OCI-LY1 (cell line): ENCODE data around the gene SNTG2.

Experiments used
- CTCF ChIP-seq: fragments of 200-600 bp; sonication (generic), shearing (Covaris generic); IDR thresholded peaks from 2 replicates; pipeline ENCODE4 v1.5.1; 2017; ENCODE audit warnings: mild to moderate bottlenecking, antibody characterized with exemption, low read length, moderate library complexity, mixed read lengths
- EZH2 ChIP-seq: fragments of 200-600 bp; sonication (generic), shearing (Covaris generic); IDR thresholded peaks from 2 replicates; pipeline ENCODE4 v1.8.0; 2017; ENCODE audit warnings: borderline replicate concordance, mixed run types, mild to moderate bottlenecking, antibody characterized with exemption, low read length, moderate library complexity, mixed read lengths

DNA sequence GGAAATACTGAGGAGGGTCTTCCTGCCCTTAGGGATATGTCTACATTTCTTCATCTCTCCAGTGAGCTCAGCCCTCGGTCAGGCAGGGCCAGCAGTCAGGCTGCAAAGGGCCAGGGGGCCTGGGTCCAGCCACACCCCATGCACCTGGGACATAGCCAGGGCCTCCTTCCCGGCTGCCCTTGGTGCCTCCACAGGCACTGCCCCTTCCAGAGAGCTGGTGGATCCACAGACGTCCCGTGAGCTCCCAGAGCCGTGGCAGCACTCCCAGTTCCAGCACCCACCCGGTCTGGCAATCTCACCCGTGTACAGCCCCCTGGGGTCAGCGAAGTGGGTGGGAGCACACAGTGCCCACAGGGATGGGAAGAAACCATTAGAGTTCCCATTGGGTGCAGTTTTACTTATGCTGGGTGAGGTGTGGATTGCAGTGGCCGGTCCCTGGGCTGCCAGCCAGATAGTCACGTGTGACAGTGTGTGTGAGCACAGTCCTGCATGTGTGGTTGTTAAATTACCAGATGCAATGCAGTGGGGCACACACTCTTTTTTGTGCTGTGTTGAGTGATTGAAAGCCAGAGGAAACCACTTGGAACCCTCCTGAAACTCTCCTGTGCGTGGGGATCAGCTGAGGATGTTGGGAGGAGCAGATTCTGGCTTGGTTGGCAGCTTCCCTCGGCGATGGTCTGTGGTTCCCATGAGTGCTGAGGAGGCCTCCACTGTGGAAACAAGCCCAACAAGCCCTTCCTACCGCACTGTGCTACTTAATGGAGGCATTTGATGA is 131.0 kb downstream of the SNTG2 start:
- TF ChIP-seq EZH2, result no peak
- TF ChIP-seq CTCF, result no peak
